Measurements from ENCODE around the gene LRRC59. TPM values are rescaled to one million over a fixed set of nuclear protein-coding genes. Genes with fewer than 3 reads are reported as not detected.

The LRRC59 gene
- total RNA-seq, 1 experiment from 2014 or later, result 221 TPM

- no peak for TF ChIP-seq CEBPB (IDR thresholded peaks at IDR 0.05; ENCODE audit: low read depth)
- TF ChIP-seq, protein P1, sequence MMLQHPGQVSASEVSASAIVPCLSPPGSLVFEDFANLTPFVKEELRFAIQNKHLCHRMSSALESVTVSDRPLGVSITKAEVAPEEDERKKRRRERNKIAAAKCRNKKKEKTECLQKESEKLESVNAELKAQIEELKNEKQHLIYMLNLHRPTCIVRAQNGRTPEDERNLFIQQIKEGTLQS (IDR thresholded peaks at IDR 0.05), result no peak
Measured at GRCh38 chr17:50356418-50356817, 40.9 kb downstream of the LRRC59 start (continued).

DNA sequence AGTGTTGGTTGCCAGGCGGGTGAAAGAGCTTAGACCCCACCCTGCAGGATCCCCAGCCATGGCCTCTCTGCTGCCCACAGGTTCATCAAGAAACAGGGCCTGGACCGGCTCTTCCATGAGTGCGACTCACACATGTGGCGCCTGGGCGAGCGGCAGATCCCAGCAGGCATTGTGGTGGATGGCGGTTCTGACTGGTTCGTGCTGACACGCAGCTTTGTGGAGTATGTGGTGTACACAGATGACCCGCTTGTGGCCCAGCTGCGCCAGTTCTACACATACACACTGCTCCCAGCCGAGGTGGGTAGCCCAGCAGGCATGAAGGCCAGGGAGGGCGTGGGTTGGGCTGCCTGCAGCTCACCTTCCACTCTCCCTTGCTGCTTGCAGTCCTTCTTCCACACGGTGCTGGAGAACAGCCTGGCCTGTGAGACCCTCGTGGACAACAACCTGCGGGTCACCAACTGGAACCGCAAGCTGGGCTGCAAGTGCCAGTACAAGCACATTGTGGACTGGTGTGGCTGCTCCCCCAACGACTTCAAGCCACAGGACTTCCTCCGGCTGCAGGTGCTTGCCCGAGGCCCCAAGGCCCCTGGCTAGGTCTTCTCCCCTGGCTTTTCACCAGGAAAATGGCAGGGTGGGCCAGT, 41.5 kb downstream of the LRRC59 start:
- POLR2A ChIA-PET, result no interaction called here
- no peak overlapping the region for H3K9ac ChIP-seq (ENCODE audit: low read length)
- CTCF ChIA-PET, result no interaction called here

DNA sequence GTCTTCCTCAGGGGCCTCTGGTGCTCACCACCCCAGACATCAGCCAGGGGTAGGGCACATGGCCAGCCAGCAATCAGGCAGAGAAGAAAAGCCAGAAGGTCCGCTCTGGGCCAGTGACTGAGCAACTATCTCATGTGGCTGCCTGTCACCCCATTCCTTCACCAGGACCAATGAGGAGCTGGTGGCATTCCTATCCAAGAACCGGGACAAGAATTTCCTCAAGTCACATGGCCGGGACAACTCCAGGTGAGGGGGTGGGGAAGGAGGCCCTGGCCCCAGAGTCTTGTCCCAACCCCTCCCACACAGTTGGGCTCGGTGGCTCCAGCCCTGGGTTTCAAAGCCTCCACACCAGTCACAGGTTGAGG, 42.0 kb downstream of the LRRC59 start:
- TF ChIP-seq, protein P2, sequence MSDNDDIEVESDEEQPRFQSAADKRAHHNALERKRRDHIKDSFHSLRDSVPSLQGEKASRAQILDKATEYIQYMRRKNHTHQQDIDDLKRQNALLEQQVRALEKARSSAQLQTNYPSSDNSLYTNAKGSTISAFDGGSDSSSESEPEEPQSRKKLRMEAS (IDR thresholded peaks at IDR 0.05), result no peak
- no peak for TF ChIP-seq YY1 (IDR thresholded peaks at IDR 0.05; ENCODE audit: extremely low read depth, insufficient replicate concordance, low read depth, low read length)
- intact Hi-C loops (cut with micrococcal nuclease), result no loop called here
- no peak overlapping the region for H3K4me2 ChIP-seq (ENCODE audit: low read length)
- H2AFZ ChIP-seq (ENCODE audit: low read depth, low read length, poor library complexity, severe bottlenecking), result no peak overlapping the region
- H3K4me1 ChIP-seq (ENCODE audit: control insufficient read depth in 1 of 2, insufficient read depth in 2 of 2, low read length in 2 of 2), result no peaks in the 10 kb centered on the region
- peaks cover 15% of the 10 kb centered on the region for H3K79me2 ChIP-seq (ENCODE audit: insufficient read depth, low read length)
- H3K27ac ChIP-seq (ENCODE audit: low read depth, low read length), result no peak overlapping the region
- H4K20me1 ChIP-seq (ENCODE audit: insufficient read depth), result no peaks in the 10 kb centered on the region
- H3K27me3 ChIP-seq (ENCODE audit: insufficient read depth, low read length), result no peaks in the 10 kb centered on the region
- ATAC-seq (no peak), DNase-seq (ENCODE audit: low read depth, low spot score) (no peak)
- ChIA-PET RAD21 (ENCODE audit: low non-redundant PET in 1 of 2, low total read pairs in 2 of 2, uncharacterized antibody in 2 of 2, unreplicated experiment in 2 of 2) (no interaction called here), CTCF (no interaction called here), POLR2A (no interaction called here)
- H3K4me3 ChIP-seq (replicated peaks in 1 of 2; ENCODE audit: low read depth in 1 of 2, low read length in 2 of 2), result no peak overlapping the region
- no peaks in the 10 kb centered on the region for H3K9me2 ChIP-seq (ENCODE audit: insufficient read depth)
- no TSS peak for BruUV-seq (replicated peaks)
- peaks cover 44 to 59% of the 10 kb centered on the region in 2 experiments; a peak in 3 of 4 replicates for H3K36me3 ChIP-seq (ENCODE audit: control insufficient read depth in 1 of 2, insufficient read depth in 2 of 2, low read length in 2 of 2)
- no peak overlapping the region for H3K9ac ChIP-seq (ENCODE audit: low read length)
- no peaks in the 10 kb centered on the region for H3K9me3 ChIP-seq (ENCODE audit: control insufficient read depth in 1 of 2, insufficient read depth in 1 of 2, low read depth in 1 of 2, low read length in 2 of 2)

More for the DNA sequence above, 41.5 kb downstream of the LRRC59 start:
- intact Hi-C loops (cut with micrococcal nuclease), result no loop called here
- H3K4me2 ChIP-seq (ENCODE audit: low read length), result no peak overlapping the region
- H3K79me2 ChIP-seq (ENCODE audit: insufficient read depth, low read length), result peaks cover 10% of the 10 kb centered on the region; the same call in 1 of the 2 replicates
- no peak overlapping the region for H2AFZ ChIP-seq (ENCODE audit: low read depth, low read length, poor library complexity, severe bottlenecking)
- no peak for DNase-seq (ENCODE audit: low read depth, low spot score)
- ATAC-seq, result no peak
- no peaks in the 10 kb centered on the region for H3K9me2 ChIP-seq (ENCODE audit: insufficient read depth)
- BruUV-seq (replicated peaks), result no TSS peak
- H3K9me3 ChIP-seq (ENCODE audit: control insufficient read depth in 1 of 2, insufficient read depth in 1 of 2, low read depth in 1 of 2, low read length in 2 of 2), result no peaks in the 10 kb centered on the region
- H3K27ac ChIP-seq (ENCODE audit: low read depth, low read length), result no peak overlapping the region
- H4K20me1 ChIP-seq (ENCODE audit: insufficient read depth), result no peaks in the 10 kb centered on the region
- TF ChIP-seq SRF (IDR thresholded peaks at IDR 0.05; ENCODE audit: low read depth), result no peak
- no peaks in the 10 kb centered on the region for H3K27me3 ChIP-seq (ENCODE audit: insufficient read depth, low read length)
- peaks cover 46 to 59% of the 10 kb centered on the region in 2 experiments; a peak in 3 of 4 replicates for H3K36me3 ChIP-seq (ENCODE audit: control insufficient read depth in 1 of 2, insufficient read depth in 2 of 2, low read length in 2 of 2)
- RAD21 ChIA-PET (ENCODE audit: low non-redundant PET in 1 of 2, low total read pairs in 2 of 2, uncharacterized antibody in 2 of 2, unreplicated experiment in 2 of 2), result no interaction called here
- H3K4me1 ChIP-seq (ENCODE audit: control insufficient read depth in 1 of 2, insufficient read depth in 2 of 2, low read length in 2 of 2), result no peaks in the 10 kb centered on the region
- H3K4me3 ChIP-seq (replicated peaks in 1 of 2; ENCODE audit: low read depth in 1 of 2, low read length in 2 of 2), result no peak overlapping the region
